Stimulated activated CD8-positive, alpha-beta memory T cell treated with anti-CD3 and anti-CD28 coated beads, Interleukin-12 subunit alpha, Interleukin-12 subunit beta, amount 100 ng/mL, for 4 hours (primary cell): ENCODE data around the gene SMG7.
A peak's percentile ranks its signal among the peaks of the same experiment; 100 is the strongest.
"Not testable (repeated sequence)": the region's sequence is repeated elsewhere in the genome, so short reads cannot be mapped to it uniquely, and the experiment has no call there.

Experiments
- DNase-seq: peaks from one replicate; pipeline ENCODE4 v3.0.0-alpha.2; 2020; ENCODE audit warnings: low read depth

SMG7 gene, protein sequence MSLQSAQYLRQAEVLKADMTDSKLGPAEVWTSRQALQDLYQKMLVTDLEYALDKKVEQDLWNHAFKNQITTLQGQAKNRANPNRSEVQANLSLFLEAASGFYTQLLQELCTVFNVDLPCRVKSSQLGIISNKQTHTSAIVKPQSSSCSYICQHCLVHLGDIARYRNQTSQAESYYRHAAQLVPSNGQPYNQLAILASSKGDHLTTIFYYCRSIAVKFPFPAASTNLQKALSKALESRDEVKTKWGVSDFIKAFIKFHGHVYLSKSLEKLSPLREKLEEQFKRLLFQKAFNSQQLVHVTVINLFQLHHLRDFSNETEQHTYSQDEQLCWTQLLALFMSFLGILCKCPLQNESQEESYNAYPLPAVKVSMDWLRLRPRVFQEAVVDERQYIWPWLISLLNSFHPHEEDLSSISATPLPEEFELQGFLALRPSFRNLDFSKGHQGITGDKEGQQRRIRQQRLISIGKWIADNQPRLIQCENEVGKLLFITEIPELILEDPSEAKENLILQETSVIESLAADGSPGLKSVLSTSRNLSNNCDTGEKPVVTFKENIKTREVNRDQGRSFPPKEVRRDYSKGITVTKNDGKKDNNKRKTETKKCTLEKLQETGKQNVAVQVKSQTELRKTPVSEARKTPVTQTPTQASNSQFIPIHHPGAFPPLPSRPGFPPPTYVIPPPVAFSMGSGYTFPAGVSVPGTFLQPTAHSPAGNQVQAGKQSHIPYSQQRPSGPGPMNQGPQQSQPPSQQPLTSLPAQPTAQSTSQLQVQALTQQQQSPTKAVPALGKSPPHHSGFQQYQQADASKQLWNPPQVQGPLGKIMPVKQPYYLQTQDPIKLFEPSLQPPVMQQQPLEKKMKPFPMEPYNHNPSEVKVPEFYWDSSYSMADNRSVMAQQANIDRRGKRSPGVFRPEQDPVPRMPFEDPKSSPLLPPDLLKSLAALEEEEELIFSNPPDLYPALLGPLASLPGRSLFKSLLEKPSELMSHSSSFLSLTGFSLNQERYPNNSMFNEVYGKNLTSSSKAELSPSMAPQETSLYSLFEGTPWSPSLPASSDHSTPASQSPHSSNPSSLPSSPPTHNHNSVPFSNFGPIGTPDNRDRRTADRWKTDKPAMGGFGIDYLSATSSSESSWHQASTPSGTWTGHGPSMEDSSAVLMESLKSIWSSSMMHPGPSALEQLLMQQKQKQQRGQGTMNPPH

DNA sequence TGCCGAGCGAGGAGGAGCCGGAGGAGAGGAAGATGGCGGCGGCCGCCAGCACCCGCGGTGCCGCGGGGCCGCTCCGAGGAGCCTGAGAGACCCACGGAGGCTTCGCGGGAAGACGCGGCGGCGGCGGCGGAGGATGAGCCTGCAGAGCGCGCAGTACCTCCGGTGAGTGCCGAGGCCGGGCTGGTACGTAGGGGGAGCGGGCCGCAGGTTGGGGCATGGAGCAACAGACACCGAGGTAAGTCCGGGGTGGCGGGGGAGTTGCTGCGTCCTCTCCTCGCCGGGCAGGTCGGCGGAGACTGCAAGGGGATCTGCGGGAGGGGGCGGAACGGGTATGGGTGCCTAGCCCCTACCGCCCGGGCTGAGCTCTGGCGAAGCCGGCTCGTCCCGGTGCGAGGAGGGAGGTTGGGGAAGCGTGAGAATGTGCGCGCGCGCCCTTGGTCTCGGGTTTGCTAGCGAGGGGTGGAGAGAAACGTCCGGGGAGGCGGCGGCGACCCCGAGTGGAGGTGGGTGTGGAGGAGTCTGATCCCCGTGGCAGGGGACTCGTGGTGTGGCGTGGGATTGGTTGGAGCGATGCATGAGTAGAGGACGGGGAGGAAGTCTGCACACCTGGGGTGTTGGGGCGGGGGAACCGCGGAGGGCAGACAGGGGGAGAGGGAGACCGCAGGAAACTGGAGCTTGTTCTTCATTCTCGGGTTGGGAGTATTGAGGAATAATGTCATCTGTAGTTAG lies at the start of gene SMG7:
Gene SMG7 (plus strand): TSS at position 12 of the 729 bp plus-strand sequence. CDS start 122 bp downstream, at position 134.
- peak; percentile 42 for DNase-seq

DNA sequence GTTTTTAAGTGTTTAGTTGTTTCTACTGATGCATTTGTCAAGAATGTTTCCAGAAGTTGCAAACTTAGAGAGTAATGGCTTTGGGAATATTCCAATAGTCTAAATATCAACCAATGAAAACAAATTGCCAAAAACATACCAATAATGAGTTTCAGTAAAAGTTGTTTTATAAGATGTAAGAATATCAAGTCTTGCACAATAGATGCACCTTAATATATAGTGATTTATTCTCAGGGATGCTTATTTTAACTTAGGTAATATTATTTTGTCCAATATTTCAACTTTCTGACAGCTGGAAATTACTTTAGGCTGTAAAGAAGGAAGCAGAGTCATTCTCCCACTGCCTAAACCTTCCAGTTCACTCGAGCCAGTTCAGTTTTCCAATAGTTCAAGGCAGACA lies 48.8 kb upstream of the SMG7 start:
- DNase-seq, result no peak

DNA sequence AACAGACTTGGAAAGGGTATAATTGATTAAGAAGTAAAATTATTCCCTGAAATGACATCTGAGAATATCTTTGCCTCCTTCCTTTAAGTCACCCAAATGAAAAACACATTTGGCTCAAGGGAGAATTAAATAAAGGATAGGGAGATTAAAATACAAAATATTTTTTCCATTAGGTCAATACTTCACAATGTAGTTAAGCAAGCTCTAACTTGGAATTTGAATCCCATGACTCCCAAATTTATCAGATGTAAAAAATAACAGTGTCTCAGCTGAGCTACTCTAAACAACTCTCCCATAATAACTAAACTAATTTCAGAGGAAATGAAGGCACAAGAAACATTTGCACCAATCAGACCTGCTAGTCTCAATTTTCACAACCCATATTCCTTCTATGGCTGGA lies 47.6 kb upstream of the SMG7 start:
- no peak for DNase-seq

DNA sequence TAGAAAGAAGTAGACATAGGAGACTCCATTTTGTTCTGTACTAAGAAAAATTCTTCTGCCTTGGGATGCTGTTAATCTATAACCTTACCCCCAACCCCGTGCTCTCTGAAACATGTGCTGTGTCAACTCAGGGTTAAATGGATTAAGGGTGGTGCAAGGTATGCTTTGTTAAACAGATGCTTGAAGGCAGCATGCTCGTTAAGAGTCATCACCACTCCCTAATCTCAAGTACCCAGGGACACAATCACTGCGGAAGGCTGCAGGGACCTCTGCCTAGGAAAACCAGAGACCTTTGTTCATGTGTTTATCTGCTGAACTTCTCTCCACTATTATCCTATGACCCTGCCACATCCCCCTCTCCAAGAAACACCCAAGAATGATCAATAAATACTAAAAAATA lies 44.7 kb upstream of the SMG7 start:
- not testable (repeated sequence) for DNase-seq

DNA sequence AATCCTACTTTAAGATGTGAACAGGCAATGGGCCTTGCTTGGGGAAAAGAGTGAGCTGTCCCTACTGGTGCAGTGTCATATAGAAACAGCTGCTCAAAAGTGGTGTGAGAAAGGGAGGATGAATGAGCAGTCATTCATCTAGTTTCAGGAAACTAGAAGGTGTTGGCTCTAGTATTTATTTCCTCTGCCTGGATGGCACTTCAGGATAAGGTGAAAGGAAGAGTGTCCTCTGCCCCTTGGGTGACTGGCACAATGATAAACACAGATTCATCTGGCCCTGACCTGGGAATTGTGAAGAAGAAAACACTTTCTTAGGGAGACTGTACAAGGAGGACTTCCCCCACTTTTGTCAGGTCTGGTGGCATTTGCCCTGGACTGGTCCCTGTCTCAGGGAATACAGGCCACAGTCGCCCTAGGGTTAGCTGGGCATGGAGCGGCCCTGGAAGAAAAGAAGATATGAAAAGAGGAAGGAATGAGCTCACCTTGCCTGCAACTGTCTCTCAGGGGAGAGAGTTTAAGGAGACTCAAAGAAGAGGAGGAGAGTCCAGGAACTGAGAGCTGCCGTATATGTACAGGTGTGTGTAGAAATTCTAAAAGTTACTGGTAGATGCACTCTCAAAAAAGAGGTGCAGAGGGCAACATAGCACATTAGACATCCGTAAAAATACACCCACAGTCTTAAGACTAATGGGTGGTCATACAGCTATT lies 40.3 kb upstream of the SMG7 start:
- DNase-seq, result no peak

DNA sequence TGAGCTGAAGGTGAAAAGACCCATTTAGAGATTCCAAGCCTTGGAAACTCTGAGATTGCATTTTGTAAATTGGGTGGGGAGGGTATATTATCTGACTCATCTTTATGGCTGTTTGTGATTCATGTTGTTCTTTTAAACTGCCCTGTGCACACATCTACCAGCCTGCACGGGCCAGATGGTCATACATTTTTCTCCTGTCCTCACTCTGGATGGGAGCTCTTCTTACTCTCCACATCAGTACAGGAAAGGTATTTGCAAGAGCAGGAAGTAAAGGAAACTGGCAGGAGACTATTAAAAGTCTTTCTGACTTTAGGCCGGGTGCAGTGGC lies 39.8 kb upstream of the SMG7 start:
- no peak for DNase-seq

DNA sequence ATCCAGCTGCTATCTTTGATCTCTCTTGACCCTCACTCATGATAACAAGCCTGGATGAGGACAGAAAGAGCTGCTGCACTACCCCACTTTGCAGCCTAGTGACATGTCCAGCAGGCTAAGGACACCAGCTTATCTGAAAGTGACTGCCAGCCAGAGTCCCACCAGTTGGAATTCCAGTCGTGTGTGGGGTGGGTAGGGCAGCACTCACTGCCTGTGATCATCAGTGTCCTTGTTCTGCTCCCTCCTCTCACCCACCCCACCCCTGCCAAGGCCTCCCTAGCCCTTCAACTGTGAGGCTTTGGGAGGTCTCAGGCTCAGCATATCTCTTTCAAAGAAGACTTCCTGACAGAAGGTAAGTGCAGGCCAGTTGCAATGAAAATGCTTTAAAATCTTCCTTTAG lies 38.6 kb upstream of the SMG7 start:
- no peak for DNase-seq

DNA sequence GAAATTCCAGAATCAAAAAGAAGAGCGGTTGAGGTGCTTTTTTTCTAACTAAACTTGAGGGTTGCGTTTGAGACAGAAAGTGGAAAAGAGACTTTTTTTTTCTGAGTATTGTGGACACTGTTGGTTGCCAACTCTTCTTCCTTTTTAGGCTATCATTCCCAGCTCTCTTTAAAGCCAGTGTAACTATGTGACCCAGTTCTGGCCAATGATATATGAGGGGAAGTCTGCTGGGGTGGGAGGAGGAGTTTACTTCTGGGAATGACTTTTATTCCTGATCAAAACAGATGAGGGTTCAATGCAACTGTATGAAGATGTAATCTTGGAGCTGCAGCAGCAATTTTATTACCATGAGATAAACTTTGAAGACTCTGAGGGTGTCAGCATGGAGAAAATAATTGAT lies 36.8 kb upstream of the SMG7 start:
- no peak for DNase-seq

DNA sequence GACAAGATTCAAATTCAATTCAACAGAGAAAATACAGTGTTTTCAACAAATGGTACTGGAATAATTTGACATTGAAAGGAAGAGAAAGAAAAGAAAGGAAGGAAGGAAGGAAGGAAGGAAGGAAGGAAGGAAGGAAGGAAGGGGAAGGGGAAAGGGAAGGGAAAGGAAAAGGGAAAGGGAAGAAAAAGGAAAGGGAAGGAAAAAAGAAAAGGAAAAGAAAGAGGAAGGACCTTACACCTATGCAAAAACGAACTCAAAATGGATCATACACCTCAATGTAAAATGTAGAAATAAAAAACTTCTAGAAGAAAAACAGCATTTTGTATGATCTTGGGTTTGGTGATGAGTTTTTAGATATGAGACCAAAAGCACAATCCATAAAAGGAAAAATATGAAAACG lies 34.2 kb upstream of the SMG7 start:
- no peak for DNase-seq

DNA sequence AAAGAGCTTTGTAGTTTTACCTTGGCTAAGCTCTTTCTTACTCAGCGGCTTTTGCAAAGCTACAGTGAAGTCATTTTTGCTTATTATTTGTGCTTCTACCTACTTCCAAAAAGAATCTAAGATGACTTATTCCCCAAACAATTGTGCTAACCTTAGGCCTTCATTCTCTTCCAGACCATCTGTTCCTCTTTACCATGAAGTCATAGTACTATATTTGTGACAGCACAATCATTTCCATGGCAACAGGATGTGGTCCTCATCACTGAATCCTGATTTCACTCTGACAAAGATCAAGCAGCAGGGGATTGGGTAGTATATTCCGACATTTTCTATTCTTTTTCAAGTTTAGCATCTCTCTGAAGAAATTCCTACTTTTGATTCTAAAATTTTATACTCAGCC lies 29.3 kb upstream of the SMG7 start:
- no peak for DNase-seq

DNA sequence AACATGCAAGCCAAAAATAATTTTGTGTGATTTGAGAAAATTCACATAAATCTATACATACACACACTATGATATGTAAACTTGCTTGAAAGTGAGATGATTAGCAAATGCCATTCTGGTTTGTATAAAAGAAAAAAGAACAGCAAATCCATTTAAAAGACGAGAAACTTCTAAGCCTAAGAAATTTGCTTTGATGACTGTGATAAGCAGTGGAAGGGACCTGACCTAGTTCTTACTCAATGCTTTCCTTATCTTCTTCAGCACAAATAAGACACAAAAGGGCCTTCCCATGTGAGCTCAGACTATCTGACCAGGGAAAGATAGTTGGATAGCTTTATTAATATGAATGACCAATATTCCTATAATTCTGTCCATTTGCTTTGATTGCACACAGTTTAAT lies 28.8 kb upstream of the SMG7 start:
- DNase-seq, result no peak

DNA sequence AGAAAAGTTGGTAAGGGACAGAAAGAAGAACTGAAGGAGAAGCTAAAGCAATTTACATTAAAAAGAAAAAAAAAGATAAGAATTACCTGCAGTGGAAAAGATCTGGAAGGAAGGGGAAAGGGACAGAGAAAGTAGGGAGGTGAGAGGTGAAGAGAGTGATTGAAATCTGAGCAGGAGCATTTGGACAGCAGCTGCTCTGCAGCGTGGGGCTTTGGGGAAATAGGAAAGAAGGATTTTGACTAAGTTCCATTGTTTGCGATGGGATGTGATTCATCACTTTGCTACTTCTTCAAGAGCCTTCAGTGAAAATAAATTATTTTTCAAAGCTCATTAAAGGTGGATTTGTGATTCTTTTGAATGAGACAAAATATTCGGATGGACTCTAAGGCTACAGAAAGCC lies 28.1 kb upstream of the SMG7 start:
- DNase-seq, result no peak

DNA sequence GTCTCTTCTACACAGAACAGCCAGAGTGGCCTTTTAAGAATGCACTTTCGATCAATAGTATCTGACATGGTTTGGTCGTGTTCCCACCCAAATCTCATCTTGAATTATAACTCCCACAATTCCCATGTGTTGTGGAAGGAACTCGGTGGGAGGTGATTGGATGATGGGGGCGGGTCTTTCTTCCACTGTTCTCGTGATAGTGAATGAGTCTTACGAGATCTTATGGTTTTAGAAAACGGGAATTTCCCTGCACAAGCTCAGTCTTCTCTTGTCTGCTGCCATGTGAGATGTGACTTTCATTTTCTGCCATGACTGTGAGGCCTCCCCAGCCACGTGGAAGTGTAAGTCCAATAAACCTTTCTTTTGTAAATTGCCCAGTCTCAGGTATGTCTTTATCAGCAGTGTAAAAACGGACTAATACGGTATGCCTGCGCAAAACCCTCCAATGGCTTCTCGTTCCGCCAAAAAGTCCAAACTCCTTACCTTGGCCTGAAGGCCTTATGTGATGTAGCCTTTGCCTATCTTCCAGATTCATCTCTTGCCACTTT lies 23.0 kb upstream of the SMG7 start:
- DNase-seq, result no peak

DNA sequence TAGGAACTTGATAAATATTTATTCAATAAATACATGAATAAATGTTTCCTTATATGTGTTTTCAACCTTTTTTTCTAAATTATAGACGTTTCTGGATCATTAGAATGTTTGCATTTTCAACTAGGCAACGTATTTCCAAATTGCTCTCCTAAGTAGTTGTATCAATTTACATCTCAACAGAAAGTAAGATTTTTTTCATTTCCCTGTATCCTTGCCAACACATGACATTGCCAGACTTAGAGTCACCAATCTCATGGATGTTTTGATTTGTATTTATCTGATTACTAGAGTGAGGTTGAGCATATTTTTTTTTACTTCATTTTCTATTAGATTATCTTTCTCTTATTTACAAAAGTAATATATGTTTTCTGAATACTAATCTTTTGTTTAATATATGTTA lies 22.2 kb upstream of the SMG7 start:
- DNase-seq, result no peak

DNA sequence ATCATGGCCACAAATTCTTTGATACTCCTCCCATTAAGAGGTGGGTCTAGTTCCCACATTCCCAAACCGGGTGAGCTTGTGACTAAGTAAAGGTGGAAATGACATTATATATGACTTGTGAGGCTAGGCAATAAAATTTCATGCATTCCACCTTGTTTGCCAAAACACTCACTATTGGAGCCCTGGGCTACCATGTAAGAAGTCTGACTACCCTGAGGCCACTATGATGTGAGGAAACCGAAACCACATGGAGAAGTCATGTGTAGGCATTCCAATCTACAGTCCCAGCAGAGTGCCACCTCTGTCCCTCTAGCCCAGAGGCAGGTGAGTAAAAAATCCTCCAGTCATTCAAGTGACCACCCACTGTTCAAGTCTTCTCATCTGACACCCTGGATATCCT lies 17.9 kb upstream of the SMG7 start:
- no peak for DNase-seq

DNA sequence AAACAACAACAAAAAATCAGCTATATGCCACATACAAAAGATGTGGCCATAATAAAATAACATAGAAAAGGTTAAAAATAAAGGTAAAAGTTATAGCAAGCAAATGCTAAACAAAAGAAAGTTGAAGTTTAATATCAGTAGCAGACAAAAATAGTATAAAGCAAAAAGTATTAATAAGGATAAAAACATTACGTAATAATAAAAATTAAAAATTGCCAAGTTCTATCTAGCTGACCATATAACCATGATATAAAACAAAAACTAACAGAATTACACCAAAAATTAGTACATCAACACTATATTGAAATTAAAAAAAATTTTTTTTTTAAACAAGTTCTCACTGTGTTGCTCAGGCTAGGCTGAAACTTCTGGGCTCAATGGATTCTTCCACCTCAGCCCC lies 15.5 kb upstream of the SMG7 start:
- no peak for DNase-seq

DNA sequence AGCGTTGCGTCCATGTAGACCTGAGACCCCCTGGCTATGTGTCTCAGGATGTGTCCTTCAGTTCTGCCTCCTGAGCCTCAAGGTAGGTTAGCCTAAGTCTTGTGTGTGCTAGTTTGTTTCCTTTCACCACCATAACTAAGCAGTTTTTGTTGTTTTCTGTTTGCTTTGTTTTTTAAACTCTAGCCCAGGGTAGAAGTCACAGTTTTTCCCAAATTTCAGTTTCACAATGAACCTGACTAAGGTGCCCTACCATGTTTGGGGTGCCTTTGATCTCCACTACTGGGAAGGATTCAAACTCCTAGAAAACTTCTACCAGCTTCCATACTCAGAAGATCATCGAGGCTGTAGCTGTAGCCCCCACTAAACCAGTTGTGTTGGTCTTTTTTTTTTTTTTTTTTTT lies 14.8 kb upstream of the SMG7 start:
- no peak for DNase-seq

DNA sequence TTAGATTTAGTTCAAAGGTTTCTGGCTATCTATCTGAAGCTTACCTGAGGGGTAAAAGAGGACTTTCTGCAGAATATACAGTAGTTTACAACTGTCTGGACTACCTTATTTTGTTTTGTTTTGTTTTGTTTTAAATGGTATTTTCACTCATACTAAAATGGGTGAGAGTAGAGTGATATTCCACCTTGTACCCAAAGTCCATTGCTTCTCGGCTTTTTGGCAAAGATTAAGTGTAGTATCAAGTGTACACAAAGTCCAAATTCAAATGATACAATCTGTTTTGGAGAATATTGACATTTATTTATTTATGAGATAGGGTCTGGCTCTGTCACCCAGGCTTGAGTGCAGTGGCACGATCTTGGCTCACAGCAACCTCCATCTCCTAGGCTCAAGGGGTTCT lies 11.7 kb upstream of the SMG7 start:
- no peak for DNase-seq

DNA sequence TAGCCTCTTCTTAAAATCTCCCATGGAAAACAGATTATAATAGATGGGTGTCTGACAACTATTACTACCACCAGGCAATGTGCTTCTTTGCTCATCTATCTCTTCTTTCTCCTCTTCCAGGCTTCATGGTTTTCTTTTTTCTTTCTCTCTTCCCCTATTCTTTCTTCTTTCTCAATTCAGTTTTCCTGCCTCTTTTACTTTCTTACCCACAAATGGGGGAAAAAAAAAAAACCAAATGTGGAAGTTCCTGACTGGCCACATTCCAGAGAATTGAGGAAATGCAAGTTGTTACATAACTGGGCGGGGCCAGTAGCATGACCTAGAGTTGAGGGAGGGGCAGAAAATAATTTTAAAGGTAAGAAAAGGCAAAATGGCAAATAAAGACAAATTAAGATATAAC lies 10.9 kb upstream of the SMG7 start:
- DNase-seq, result no peak

DNA sequence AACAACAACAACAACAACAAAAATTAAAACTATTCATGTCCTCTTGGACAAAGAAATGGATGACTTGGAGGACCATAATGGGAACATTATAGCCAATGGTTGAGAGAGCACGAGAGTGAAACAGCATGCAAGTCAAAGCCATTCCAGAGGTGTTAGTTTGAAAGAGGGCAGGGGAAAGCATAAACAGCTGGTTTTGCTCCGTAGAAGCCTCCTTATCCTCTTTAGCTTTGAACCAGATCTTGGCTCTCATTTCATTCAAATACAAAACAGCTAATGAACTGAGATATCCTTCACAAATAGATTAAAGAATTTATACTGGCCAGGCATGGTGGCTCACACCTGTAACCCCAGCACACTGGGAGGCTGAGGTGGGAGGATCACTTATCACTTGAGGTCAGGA lies 8.7 kb upstream of the SMG7 start:
- DNase-seq, result no peak

DNA sequence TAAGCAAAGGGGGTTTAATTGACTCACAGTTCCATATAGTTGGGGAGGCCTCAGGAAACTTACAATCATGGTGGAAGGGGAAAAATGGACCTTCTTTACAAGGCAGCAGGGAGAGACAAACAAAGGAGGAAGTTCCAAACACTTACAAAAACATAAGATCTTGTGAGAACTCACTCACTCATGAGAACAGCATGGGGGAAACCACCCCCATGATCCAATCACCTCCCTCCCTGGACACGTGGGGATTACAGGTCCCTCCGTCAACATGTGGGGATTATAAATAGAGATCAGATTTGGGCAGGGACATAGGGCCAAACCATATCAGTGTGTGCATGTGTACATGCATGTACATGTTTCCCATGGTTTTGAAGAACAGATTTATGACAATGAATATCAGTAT lies 5.5 kb upstream of the SMG7 start:
- DNase-seq, result no peak
